ENCODE measurements around the gene PAX5.

DNA sequence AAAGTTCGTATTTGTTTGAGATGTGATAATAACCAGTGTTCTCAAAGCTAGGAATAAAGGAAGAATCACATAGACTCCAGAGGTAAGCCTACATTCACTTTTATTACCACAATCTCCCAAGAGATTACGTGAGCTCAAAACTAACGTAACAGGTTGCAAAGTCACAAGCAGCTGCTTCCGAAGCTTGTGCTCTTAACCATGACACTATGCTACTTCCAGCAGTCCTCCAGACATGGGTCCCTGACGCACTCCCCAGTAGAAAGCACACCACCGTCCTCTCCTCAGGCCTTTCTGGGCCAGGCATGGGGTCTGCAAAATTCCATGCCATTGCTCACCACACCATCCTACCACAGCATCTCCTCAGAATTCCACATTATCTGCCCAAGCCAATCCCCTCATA lies 84.6 kb downstream of the PAX5 start:
- TF ChIP-seq, protein P1, sequence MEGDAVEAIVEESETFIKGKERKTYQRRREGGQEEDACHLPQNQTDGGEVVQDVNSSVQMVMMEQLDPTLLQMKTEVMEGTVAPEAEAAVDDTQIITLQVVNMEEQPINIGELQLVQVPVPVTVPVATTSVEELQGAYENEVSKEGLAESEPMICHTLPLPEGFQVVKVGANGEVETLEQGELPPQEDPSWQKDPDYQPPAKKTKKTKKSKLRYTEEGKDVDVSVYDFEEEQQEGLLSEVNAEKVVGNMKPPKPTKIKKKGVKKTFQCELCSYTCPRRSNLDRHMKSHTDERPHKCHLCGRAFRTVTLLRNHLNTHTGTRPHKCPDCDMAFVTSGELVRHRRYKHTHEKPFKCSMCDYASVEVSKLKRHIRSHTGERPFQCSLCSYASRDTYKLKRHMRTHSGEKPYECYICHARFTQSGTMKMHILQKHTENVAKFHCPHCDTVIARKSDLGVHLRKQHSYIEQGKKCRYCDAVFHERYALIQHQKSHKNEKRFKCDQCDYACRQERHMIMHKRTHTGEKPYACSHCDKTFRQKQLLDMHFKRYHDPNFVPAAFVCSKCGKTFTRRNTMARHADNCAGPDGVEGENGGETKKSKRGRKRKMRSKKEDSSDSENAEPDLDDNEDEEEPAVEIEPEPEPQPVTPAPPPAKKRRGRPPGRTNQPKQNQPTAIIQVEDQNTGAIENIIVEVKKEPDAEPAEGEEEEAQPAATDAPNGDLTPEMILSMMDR (IDR thresholded peaks at IDR 0.05): no peak
- no peak for TF ChIP-seq POLR2A (IDR thresholded peaks at IDR 0.05)
